ENCODE data around the gene PLAAT3.

PLAAT3 gene

GRCh38 chr11:63611395-63611747 lies 2.9 kb downstream of the PLAAT3 start:
- no peak overlapping the region for H3K27ac ChIP-seq
- H3K27me3 ChIP-seq (ENCODE audit: insufficient read depth, low read depth, severe bottlenecking) = peaks cover 16% of the 10 kb centered on the region
- no peak for DNase-seq
- no peaks in the 10 kb centered on the region for H3K9me3 ChIP-seq (ENCODE audit: severe bottlenecking)
- no peak for TF ChIP-seq CTCF (IDR thresholded peaks at IDR 0.05; ENCODE audit: low read depth, low read length)
- no peak overlapping the region for H3K4me3 ChIP-seq (ENCODE audit: low read depth, low read length)
- no peaks in the 10 kb centered on the region for H3K36me3 ChIP-seq

DNA sequence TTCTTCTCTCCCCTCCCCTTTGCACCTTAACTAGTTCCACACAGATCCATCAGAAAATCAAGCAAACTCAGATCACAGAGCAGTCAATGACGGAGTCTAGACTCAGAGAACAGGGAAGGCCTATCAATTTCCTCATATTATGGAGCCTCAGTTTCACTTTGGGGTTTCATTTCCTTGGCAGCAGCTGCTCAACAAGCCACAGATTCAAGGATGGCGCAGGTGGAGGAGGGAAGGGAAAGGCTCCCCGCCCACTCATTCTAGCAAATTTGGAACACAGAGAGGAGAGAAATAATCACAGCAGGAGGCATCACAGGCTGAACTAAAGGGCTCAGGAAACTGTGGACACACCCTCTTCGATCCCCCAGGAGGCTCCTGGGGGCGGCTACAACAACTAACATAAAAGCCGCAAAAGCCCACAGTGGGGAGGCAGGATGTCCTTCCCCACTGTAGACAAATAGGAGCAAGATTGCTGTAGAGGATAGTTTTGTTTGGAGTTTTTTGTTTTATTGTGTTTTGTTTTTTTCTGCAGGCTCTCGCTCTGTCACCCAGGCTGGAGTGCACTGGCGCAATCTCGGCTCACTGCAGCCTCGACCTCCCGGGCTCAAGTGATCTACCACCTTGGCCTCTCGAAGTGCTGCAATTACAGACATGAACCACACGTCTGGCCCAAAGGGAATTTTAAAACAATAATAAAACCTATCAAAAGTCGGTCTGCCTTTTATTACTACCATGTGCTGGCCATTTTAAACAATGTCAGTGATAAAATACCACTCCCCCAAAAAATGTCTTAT lies 3.4 kb downstream of the PLAAT3 start:
- H3K27ac ChIP-seq = no peak overlapping the region
- no peaks in the 10 kb centered on the region for H3K36me3 ChIP-seq
- H3K4me3 ChIP-seq (ENCODE audit: low read depth, low read length) = no peak overlapping the region
- no peak for TF ChIP-seq CTCF (IDR thresholded peaks at IDR 0.05; ENCODE audit: low read depth, low read length)
- DNase-seq = no peak
- no peaks in the 10 kb centered on the region for H3K9me3 ChIP-seq (ENCODE audit: severe bottlenecking)
- H3K27me3 ChIP-seq (ENCODE audit: insufficient read depth, low read depth, severe bottlenecking) = peaks cover 16% of the 10 kb centered on the region

GRCh38 chr11:63609971-63610580 lies 4.2 kb downstream of the PLAAT3 start:
- peaks cover 16% of the 10 kb centered on the region for H3K27me3 ChIP-seq (ENCODE audit: insufficient read depth, low read depth, severe bottlenecking)
- H3K9me3 ChIP-seq (ENCODE audit: severe bottlenecking) = no peaks in the 10 kb centered on the region
- H3K4me3 ChIP-seq (ENCODE audit: low read depth, low read length) = no peak overlapping the region
- no peaks in the 10 kb centered on the region for H3K36me3 ChIP-seq
- no peak for DNase-seq
- H3K27ac ChIP-seq = no peak overlapping the region
- TF ChIP-seq CTCF (IDR thresholded peaks at IDR 0.05; ENCODE audit: low read depth, low read length) = no peak

- no peaks in the 10 kb centered on the region for H3K36me3 ChIP-seq
- no peak for TF ChIP-seq CTCF (IDR thresholded peaks at IDR 0.05; ENCODE audit: low read depth, low read length)
- peaks cover 15% of the 10 kb centered on the region for H3K27me3 ChIP-seq (ENCODE audit: insufficient read depth, low read depth, severe bottlenecking)
- no peak for DNase-seq
- no peak overlapping the region for H3K4me3 ChIP-seq (ENCODE audit: low read depth, low read length)
- H3K27ac ChIP-seq = no peak overlapping the region
- H3K9me3 ChIP-seq (ENCODE audit: severe bottlenecking) = no peaks in the 10 kb centered on the region
These were observed 4.7 kb downstream of the PLAAT3 start for GRCh38 chr11:63609536-63609935.

DNA sequence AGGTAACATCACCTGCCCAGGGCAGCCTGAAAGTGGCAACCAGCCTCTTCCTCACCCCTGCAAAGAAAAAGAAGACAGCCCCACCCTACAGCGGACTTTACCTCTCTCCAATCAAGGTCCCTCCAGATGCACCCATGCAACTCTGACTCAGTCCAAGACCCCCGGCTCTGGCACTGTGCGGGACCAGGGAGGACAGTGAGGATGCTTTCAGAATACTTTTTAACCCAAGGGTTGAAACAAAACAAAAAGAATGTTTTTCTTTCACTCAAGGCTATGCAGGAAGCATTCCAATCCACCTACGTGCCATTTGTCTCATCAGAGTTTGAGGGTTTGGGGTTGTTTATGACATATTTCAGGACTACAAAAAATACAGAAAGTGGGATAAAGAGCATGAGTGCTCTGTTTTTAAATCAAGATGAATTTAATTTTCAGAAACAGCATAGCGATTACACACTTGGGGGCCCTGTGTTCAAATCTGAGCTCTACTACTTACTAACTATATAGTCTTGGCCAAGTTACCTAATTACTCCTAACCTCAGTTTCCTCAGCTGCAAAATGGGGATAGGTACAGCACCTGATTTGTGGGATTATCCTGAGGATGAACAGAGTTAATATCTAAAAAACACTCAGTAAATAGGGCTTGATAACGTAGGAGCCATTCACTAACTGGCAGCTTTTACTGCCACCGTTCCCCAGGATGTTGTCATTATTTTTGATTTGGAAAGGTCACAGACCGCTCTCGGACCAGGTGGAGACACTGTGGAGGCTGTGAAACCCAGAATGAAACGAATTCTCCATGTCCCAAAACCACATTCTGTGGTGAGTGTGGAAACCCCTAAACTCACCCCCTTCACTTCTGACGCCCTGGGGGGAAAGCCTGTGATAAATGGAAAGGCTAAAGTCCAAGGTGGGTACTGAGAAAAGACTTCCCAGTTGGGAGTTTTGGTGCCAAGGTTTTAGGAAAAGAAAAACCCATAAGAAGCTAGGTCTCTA lies 5.6 kb downstream of the PLAAT3 start:
- no peak overlapping the region for H3K27ac ChIP-seq
- DNase-seq = no peak
- no peak overlapping the region for H3K4me3 ChIP-seq (ENCODE audit: low read depth, low read length)
- TF ChIP-seq CTCF (IDR thresholded peaks at IDR 0.05; ENCODE audit: low read depth, low read length) = no peak
- no peaks in the 10 kb centered on the region for H3K36me3 ChIP-seq
- peaks cover 8% of the 10 kb centered on the region for H3K27me3 ChIP-seq (ENCODE audit: insufficient read depth, low read depth, severe bottlenecking)
- H3K9me3 ChIP-seq (ENCODE audit: severe bottlenecking) = no peaks in the 10 kb centered on the region
